Right atrium auricular region (tissue), 2 donors: Measurements from ENCODE around the gene DGKG. TPM values are rescaled to one million over a fixed set of nuclear protein-coding genes. Genes with fewer than 3 reads are reported as not detected.

ENCODE experiments used
- DNase-seq: peaks from one replicate; pipeline ENCODE4 v3.0.0-alpha.2; 2019; ENCODE audit warnings: low spot score
- H3K27ac ChIP-seq, 2 donors: fragments of 200-600 bp; sonication (generic); 1 replicate in 1 of 2; 2 replicates in 1 of 2; pipeline ENCODE4 v1.5.1; 2016 to 2019
- H3K27me3 ChIP-seq, 2 donors: fragments of 200-600 bp; sonication (generic); one replicate each; pipeline versions ENCODE4 v1.5.1 to v1.6.0; 2017 to 2019
- H3K36me3 ChIP-seq: fragments of 200-600 bp; sonication (generic); one replicate; pipeline ENCODE4 v1.5.1; 2016
- H3K4me1 ChIP-seq, 2 donors: fragments of 200-600 bp; sonication (generic); one replicate each; pipeline versions ENCODE4 v1.5.1 to v1.6.0; 2017 to 2019
- H3K4me3 ChIP-seq, 2 donors: fragments of 200-600 bp; sonication (generic); 1 replicate in 1 of 2; 2 replicates in 1 of 2; pipeline ENCODE4 v1.5.1; 2017 to 2019; ENCODE audit warnings: mild to moderate bottlenecking in 1 of 2, moderate library complexity in 1 of 2
- H3K9me3 ChIP-seq, 2 donors: fragments of 200-600 bp; sonication (generic); one replicate each; pipeline ENCODE4 v1.5.1; 2019
- CTCF ChIP-seq, 2 donors: fragments of 200-600 bp; sonication (generic); IDR thresholded peaks; one replicate each; pipeline ENCODE4 v1.5.1; 2019; ENCODE audit warnings: antibody characterized with exemption in 2 of 2
- total RNA-seq, 2 donors: library from RNA; depleted of rRNA; stranded (reverse); fragments of >200 nt; gene quantifications; one replicate each; pipeline ENCODE4 v1.1.0, GENCODE V29; 2016

Gene DGKG
- total RNA-seq, 2 donors from 2014 or later = 25.1 to 27.4 TPM

- Histone ChIP-seq H3K27me3 (no peaks in the 10 kb centered on the region), H3K9me3 (no peaks in the 10 kb centered on the region), H3K4me1 (peaks cover 0 to 9% of the 10 kb centered on the region in 2 donors), H3K4me3 (no peak overlapping the region), H3K36me3 (no peaks in the 10 kb centered on the region), H3K27ac (no peak overlapping the region)
- no peak for DNase-seq
- TF ChIP-seq CTCF (IDR thresholded peaks at IDR 0.05) = no peak
Measured at GRCh38 chr3:186170516-186170915, 191.5 kb downstream of the DGKG start.

- DNase-seq = no peak
- TF ChIP-seq CTCF (IDR thresholded peaks at IDR 0.05) = no peak
- no peaks in the 10 kb centered on the region for H3K27me3 ChIP-seq
Measured at GRCh38 chr3:186169379-186169778, 192.7 kb downstream of the DGKG start.

GRCh38 chr3:186168976-186169375, 193.1 kb downstream of the DGKG start:
- Histone ChIP-seq H3K9me3 (no peaks in the 10 kb centered on the region), H3K36me3 (no peaks in the 10 kb centered on the region), H3K4me1 (peaks cover 0 to 9% of the 10 kb centered on the region in 2 donors), H3K4me3 (no peak overlapping the region), H3K27ac (no peak overlapping the region), H3K27me3 (no peaks in the 10 kb centered on the region)
- DNase-seq = no peak
- TF ChIP-seq CTCF (IDR thresholded peaks at IDR 0.05) = no peak

More at GRCh38 chr3:186169379-186169778, 192.7 kb downstream of the DGKG start:
- Histone ChIP-seq H3K36me3 (no peaks in the 10 kb centered on the region), H3K4me3 (no peak overlapping the region), H3K4me1 (peaks cover 0 to 9% of the 10 kb centered on the region in 2 donors), H3K27ac (no peak overlapping the region), H3K9me3 (no peaks in the 10 kb centered on the region)

GRCh38 chr3:186167646-186168395, 194.2 kb downstream of the DGKG start:
- TF ChIP-seq CTCF (IDR thresholded peaks at IDR 0.05) = no peak
- H3K4me1 ChIP-seq = no peaks in the 10 kb centered on the region
- no peak overlapping the region for H3K27ac ChIP-seq
- H3K4me3 ChIP-seq = no peak overlapping the region
- no peaks in the 10 kb centered on the region for H3K9me3 ChIP-seq
- no peaks in the 10 kb centered on the region for H3K36me3 ChIP-seq
- no peaks in the 10 kb centered on the region for H3K27me3 ChIP-seq
- no peak for DNase-seq

- no peak for TF ChIP-seq CTCF (IDR thresholded peaks at IDR 0.05)
- H3K9me3 ChIP-seq = no peaks in the 10 kb centered on the region
- H3K27me3 ChIP-seq = no peaks in the 10 kb centered on the region
- no peak overlapping the region for H3K4me3 ChIP-seq
- no peak overlapping the region for H3K27ac ChIP-seq
- H3K36me3 ChIP-seq = no peaks in the 10 kb centered on the region
- H3K4me1 ChIP-seq = no peaks in the 10 kb centered on the region
- DNase-seq = no peak
Measured at GRCh38 chr3:186166491-186167288, 195.3 kb downstream of the DGKG start.
